GM21390 (cell line): ENCODE data around the gene RABGGTA.

ENCODE experiments used
- ATAC-seq: cut with Tn5 transposase; IDR thresholded peaks from one replicate; pipeline ENCODE4 v1.9.1; 2021; ENCODE audit not compliant: unreplicated experiment

RABGGTA gene

GRCh38 chr14:24261969-24262327, 9.4 kb downstream of the RABGGTA start:
- ATAC-seq = no peak

GRCh38 chr14:24261256-24261968, 10.0 kb downstream of the RABGGTA start:
- no peak for ATAC-seq

- no peak for ATAC-seq
These were observed 10.6 kb downstream of the RABGGTA start for GRCh38 chr14:24260780-24261157.

- no peak for ATAC-seq
These were observed 11.2 kb downstream of the RABGGTA start for GRCh38 chr14:24260026-24260779.

- no peak for ATAC-seq
These were observed 11.9 kb downstream of the RABGGTA start for GRCh38 chr14:24259282-24260025.

- no peak for ATAC-seq
These were observed 12.7 kb downstream of the RABGGTA start for GRCh38 chr14:24258548-24259265.

- ATAC-seq = no peak
These were observed 13.3 kb downstream of the RABGGTA start for GRCh38 chr14:24258119-24258518.

GRCh38 chr14:24256960-24257359, 14.4 kb downstream of the RABGGTA start:
- no peak for ATAC-seq

GRCh38 chr14:24255931-24256711, 15.3 kb downstream of the RABGGTA start:
- no peak for ATAC-seq

GRCh38 chr14:24255438-24255837, 16.0 kb downstream of the RABGGTA start:
- no peak for ATAC-seq

- no peak for ATAC-seq
These were observed 16.6 kb downstream of the RABGGTA start for GRCh38 chr14:24254630-24255392.

- ATAC-seq = no peak
These were observed 17.5 kb downstream of the RABGGTA start for GRCh38 chr14:24253936-24254335.

GRCh38 chr14:24252289-24253124, 18.9 kb downstream of the RABGGTA start:
- no peak for ATAC-seq

GRCh38 chr14:24251880-24252288, 19.5 kb downstream of the RABGGTA start:
- ATAC-seq = no peak

- ATAC-seq = no peak
These were observed 21.0 kb downstream of the RABGGTA start for GRCh38 chr14:24250354-24250753.

GRCh38 chr14:24249230-24250021, 22.0 kb downstream of the RABGGTA start:
- ATAC-seq = no peak

GRCh38 chr14:24247422-24247821, 24.0 kb downstream of the RABGGTA start:
- no peak for ATAC-seq

GRCh38 chr14:24246765-24247212, 24.6 kb downstream of the RABGGTA start:
- ATAC-seq = no peak
